Measurements from ENCODE around the gene NFATC2. TPM values are rescaled to one million over a fixed set of nuclear protein-coding genes. Genes with fewer than 3 reads are reported as not detected.
A peak's percentile ranks its signal among the peaks of the same experiment; 100 is the strongest.

Gene NFATC2
- 10 to 100 TPM; 53.3 to 56.9 TPM for total RNA-seq

DNA sequence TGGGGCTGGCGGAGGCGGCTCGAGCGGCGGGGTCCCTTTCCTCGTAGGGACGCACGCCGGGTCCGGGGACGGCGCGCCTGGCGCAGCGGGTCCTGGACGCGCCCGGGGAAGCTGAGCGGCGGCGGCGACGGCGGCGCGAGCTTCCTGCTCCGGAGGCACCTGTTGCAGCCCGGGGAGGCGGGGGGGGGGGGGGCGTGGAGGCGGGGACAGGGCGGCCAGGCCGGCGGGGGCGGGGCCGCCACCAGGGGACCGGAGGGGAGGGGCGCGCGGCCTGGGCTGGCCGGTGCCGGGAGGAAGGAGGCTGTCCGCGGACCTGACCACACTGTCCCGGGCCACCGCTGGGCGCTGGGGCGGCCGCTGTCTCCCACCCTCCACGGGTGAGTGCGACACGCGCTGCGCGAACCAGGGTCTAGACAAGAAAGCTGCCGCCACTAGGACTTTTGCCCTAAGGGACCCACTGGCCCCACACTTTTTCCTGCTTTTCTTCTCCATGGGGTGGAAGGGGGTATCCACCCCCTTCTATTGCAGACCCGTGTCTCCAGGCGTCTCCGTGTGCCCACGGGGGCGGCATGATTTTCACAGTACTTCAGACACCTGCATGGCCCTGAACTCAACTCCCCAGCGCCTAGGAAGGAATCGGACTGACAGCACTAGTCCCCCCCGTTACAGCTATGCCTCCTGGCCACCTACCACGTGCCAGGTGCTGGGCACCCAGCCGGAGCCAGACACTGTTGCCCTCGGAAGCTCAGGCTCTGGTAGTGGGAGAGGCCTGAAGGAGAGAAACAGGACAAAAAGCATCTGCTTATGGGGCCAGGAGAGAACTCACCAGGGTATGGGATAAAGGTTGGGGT lies at the start of gene NFATC2:
NFATC2 (minus strand) TSS at position 149 of the 851 bp plus-strand sequence. CDS start 220 bp downstream, outside the sequence.
- Mint-ChIP-seq H3K4me3 (peak within 1 kb of the TSS; percentile 99), H3K9me3 (no peaks in the 10 kb centered on the region), H3K4me1 (peaks cover 39% of the 10 kb centered on the region), H3K27me3 (peaks cover 39% of the 10 kb centered on the region), H3K36me3 (ENCODE audit: low read depth) (peaks cover 36% of the 10 kb centered on the region), H3K27ac (peak within 1 kb of the TSS; percentile 99)
- POLR2A ChIA-PET, result interaction anchor here (0.7 to 5.4 kb wide), 19 partner anchors 8 to 160 kb away, joined by 3 to 56 read pairs (median 9); no protein-coding TSS in a partner anchor
- CTCF ChIA-PET, result interaction anchor here (1.1 to 3.1 kb wide), 11 partner anchors 12 to 555 kb away, joined by 3 to 27 read pairs (median 7); no protein-coding TSS in a partner anchor
- peak; percentile 60 for DNase-seq

DNA sequence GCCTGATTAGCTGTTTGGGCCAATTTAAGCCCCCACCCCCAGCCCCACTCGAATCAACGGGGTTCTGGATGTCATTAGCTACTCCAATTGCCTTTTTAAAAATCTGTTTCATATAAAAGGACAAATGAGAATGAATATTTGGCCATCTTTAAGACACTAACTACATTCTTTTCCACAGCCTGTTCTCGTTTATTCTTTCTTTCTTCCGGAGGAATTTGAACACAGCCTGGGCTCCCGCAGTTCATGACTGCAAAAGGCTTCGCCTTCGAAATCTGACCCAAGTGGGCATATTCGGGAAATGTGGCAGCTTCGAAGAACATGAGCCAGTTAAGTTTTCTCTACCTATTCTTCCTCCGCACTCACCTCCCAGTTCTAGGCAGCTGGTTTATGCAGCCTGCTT lies 49.4 kb upstream of the NFATC2 start:
- DNase-seq, result no peak
- Mint-ChIP-seq H3K4me1 (peaks cover 22% of the 10 kb centered on the region), H3K4me3 (no peak overlapping the region), H3K27ac (no peak overlapping the region), H3K27me3 (peaks cover 2% of the 10 kb centered on the region), H3K36me3 (ENCODE audit: low read depth) (no peaks in the 10 kb centered on the region), H3K9me3 (no peaks in the 10 kb centered on the region)
- POLR2A ChIA-PET, result no interaction called here
- CTCF ChIA-PET, result interaction anchor here (0.8 kb wide), 1 partner anchor 54 kb away, joined by 3 read pairs; no protein-coding TSS in a partner anchor

DNA sequence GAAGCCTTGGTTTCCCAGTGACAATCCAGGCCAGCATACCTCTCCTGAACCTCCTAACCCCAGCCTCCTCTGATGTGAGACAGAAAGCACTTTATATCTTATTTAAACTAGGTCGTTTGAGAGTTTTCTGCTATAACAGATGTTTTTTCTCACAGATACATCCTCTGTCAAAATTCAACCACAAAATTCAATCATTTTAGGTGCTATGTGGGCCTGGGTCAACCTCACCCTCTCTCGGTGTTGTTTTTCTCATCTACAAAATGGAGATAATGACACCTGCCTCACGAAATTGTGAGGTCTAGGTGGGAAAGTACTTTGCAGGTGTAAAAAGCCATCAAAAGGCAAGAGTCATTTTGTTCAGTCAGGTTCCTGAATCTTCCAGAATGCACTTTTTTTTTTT lies 46.2 kb upstream of the NFATC2 start:
- H3K4me1 Mint-ChIP-seq, result peaks cover 9% of the 10 kb centered on the region
- no peak overlapping the region for H3K4me3 Mint-ChIP-seq
- H3K36me3 Mint-ChIP-seq (ENCODE audit: low read depth), result no peaks in the 10 kb centered on the region
- POLR2A ChIA-PET, result no interaction called here
- H3K27me3 Mint-ChIP-seq, result no peaks in the 10 kb centered on the region
- no peaks in the 10 kb centered on the region for H3K9me3 Mint-ChIP-seq
- H3K27ac Mint-ChIP-seq, result no peak overlapping the region
- CTCF ChIA-PET, result no interaction called here
- no peak for DNase-seq

DNA sequence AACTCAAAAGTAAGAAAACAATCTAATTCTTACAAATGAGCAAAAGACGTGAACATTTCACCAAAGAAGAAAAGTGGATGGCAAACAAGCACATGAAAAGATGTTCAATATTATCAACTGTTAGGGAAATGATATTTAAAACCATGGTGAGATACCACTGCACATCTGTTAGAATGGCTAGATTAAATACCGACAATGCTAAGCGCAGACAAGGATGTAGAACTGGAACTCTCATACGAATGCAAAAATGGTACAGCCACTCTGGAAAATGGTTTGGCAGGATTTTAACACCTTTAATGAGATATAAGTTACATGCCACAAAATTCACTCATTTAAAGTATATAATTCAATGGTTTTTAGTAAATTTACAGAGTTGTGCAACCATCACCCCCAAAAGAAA lies 44.6 kb upstream of the NFATC2 start:
- no peaks in the 10 kb centered on the region for H3K27me3 Mint-ChIP-seq
- H3K9me3 Mint-ChIP-seq, result no peaks in the 10 kb centered on the region
- DNase-seq, result no peak
- H3K27ac Mint-ChIP-seq, result no peak overlapping the region
- H3K36me3 Mint-ChIP-seq (ENCODE audit: low read depth), result no peaks in the 10 kb centered on the region
- ChIA-PET CTCF (interaction anchor here (1.3 kb wide), 1 partner anchor 8 kb away, joined by 5 read pairs; no protein-coding TSS in a partner anchor), POLR2A (no interaction called here)
- peaks cover 10% of the 10 kb centered on the region for H3K4me1 Mint-ChIP-seq
- H3K4me3 Mint-ChIP-seq, result no peak overlapping the region

DNA sequence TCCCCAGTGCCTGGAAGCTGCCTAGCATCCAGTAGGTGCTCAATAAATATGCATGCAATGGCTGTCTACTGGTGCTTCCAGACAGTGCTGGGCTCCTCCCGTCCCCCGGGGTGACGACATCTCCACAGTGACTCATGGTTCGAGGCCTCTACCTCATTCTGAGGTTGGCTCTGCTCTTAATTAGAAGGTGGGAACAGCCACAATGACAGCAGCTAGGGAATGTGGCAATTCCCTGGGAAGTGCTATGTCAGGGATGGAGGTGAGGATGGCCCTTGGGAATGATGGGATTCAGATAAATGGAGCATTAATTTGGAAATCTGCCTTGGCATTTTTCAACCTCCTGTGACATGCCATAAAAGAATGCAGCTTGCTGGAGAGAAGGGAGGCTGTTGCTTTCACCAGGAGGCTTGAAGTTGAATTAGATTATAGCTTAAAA lies 43.5 kb upstream of the NFATC2 start:
- Mint-ChIP-seq H3K9me3 (no peaks in the 10 kb centered on the region), H3K4me1 (peaks cover 10% of the 10 kb centered on the region), H3K36me3 (ENCODE audit: low read depth) (no peaks in the 10 kb centered on the region), H3K27me3 (no peaks in the 10 kb centered on the region), H3K4me3 (no peak overlapping the region), H3K27ac (no peak overlapping the region)
- ChIA-PET POLR2A (no interaction called here), CTCF (interaction anchor here (1.0 to 1.3 kb wide), 2 partner anchors 9 to 214 kb away, joined by 3 to 5 read pairs; no protein-coding TSS in a partner anchor)
- no peak for DNase-seq

DNA sequence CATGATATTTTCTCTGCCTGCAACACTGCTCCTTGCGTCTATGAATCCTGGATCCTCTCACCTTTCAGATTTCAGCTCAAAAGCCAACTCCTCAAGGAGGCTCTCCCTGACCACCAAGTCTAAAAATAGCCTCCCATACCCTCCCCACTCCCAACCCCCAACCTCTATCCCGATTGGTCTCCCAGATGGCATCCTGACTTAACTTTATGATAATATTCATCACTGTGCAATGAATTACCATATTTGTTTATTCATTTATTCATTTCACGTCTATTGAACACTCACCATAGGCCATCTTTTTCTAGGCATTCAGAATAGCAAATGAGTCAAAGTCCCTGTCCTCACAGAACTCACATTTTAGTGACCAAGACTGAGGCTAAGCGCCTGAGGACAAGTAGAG lies 42.6 kb upstream of the NFATC2 start:
- POLR2A ChIA-PET, result no interaction called here
- no peak overlapping the region for H3K27ac Mint-ChIP-seq

DNA sequence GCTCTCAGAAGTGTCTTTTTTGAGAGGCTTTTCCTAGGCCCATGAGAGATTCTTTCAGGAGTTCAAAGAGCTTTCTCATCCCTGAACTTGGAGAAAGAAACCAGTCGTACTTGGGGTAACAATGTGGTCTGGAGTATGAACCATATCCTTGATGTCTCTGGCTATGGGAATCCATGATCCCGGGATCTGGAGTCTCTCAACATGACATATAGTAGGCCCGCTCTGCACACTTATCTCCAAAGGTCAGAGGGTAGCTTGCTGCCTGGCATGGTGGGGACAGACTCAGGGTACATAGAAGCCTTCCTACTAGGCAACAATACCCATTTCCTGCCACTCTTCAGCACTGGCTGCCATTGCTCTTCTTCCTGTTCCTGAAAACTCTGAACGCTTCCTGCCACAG lies 42.2 kb upstream of the NFATC2 start:
- H3K9me3 Mint-ChIP-seq, result no peaks in the 10 kb centered on the region
- DNase-seq, result no peak
- H3K4me1 Mint-ChIP-seq, result peaks cover 10% of the 10 kb centered on the region
- no peak overlapping the region for H3K4me3 Mint-ChIP-seq
- H3K27ac Mint-ChIP-seq, result no peak overlapping the region
- no peaks in the 10 kb centered on the region for H3K27me3 Mint-ChIP-seq
- H3K36me3 Mint-ChIP-seq (ENCODE audit: low read depth), result no peaks in the 10 kb centered on the region
- ChIA-PET POLR2A (no interaction called here), CTCF (no interaction called here)

More for the DNA sequence above, 42.6 kb upstream of the NFATC2 start:
- Mint-ChIP-seq H3K9me3 (no peaks in the 10 kb centered on the region), H3K36me3 (ENCODE audit: low read depth) (no peaks in the 10 kb centered on the region), H3K27me3 (no peaks in the 10 kb centered on the region), H3K4me3 (no peak overlapping the region), H3K4me1 (peaks cover 10% of the 10 kb centered on the region)
- DNase-seq, result no peak
- CTCF ChIA-PET, result no interaction called here

DNA sequence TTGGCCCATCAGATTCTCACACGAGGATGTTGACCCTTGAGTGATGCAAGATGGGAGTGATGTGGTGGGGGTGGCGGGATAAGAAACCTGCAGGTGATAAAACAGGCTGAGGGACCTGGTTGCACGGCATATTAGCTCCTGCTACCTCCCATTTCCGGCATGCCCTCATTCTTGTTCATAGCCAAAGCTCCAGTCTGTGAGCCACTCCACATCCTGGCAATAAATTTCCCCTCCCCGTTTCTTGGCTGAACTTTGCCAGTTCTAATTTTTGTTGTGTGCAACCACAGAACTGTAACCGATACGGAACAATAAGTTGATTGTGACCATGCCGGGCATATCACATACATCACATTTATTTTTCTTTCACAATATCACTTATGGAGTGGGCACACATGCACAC lies 41.6 kb upstream of the NFATC2 start:
- CTCF ChIA-PET, result interaction anchor here (0.7 kb wide), 1 partner anchor 11 kb away, joined by 4 read pairs; no protein-coding TSS in a partner anchor
- H3K27me3 Mint-ChIP-seq, result no peaks in the 10 kb centered on the region
- no peaks in the 10 kb centered on the region for H3K9me3 Mint-ChIP-seq
- peaks cover 10% of the 10 kb centered on the region for H3K4me1 Mint-ChIP-seq
- H3K4me3 Mint-ChIP-seq, result no peak overlapping the region
- H3K36me3 Mint-ChIP-seq (ENCODE audit: low read depth), result no peaks in the 10 kb centered on the region
- POLR2A ChIA-PET, result no interaction called here
- no peak overlapping the region for H3K27ac Mint-ChIP-seq
- no peak for DNase-seq

DNA sequence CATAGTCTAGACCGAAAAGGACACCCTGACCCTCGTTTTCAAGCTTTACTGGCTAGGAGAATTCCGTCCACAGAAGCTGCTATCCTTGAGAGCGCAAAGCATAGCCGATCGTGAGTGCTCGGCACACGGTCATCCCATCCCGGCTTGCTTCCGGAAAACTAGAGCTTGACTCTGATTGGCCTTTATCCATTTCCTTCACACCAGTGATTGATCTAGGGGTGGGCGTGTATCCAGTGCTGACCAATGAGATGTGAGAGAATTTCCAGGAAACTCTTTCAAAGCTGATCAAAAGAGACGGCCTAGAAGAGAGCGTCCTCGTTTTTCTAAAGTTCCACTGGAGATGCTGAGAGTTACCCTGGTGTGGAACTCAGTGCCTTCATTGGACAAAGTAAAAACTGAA lies 41.0 kb upstream of the NFATC2 start:
- Mint-ChIP-seq H3K4me1 (peaks cover 10% of the 10 kb centered on the region), H3K36me3 (ENCODE audit: low read depth) (no peaks in the 10 kb centered on the region)
- POLR2A ChIA-PET, result no interaction called here

DNA sequence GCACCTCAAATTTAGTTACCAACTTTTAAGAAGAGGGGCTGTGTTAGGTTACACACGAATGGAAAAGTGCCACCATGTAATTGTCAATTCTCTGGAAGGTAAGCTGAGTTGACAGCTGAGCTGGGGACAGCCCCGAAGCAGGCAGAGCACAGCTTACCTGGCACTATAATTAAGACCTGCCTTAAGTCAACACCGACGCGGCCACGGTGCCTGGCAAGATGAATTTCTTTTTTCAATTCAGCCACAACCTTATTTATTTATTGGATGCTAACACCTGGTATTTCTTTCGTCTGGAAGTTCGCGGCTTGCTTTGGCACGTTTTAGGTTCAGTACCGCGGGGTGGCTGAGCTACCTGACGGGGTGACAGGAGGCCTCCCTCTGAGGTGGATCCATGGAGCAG lies 40.6 kb upstream of the NFATC2 start:
- DNase-seq, result no peak
- POLR2A ChIA-PET, result no interaction called here
- CTCF ChIA-PET, result no interaction called here
- no peak overlapping the region for H3K27ac Mint-ChIP-seq
- H3K4me3 Mint-ChIP-seq, result no peak overlapping the region
- H3K4me1 Mint-ChIP-seq, result peaks cover 10% of the 10 kb centered on the region
- no peaks in the 10 kb centered on the region for H3K27me3 Mint-ChIP-seq
- no peaks in the 10 kb centered on the region for H3K9me3 Mint-ChIP-seq
- no peaks in the 10 kb centered on the region for H3K36me3 Mint-ChIP-seq (ENCODE audit: low read depth)

More for the DNA sequence above, 41.0 kb upstream of the NFATC2 start:
- Mint-ChIP-seq H3K9me3 (no peaks in the 10 kb centered on the region), H3K27ac (no peak overlapping the region), H3K27me3 (no peaks in the 10 kb centered on the region), H3K4me3 (no peak overlapping the region)
- CTCF ChIA-PET, result interaction anchor here (0.7 kb wide), 1 partner anchor 12 kb away, joined by 4 read pairs; no protein-coding TSS in a partner anchor
- DNase-seq, result no peak

DNA sequence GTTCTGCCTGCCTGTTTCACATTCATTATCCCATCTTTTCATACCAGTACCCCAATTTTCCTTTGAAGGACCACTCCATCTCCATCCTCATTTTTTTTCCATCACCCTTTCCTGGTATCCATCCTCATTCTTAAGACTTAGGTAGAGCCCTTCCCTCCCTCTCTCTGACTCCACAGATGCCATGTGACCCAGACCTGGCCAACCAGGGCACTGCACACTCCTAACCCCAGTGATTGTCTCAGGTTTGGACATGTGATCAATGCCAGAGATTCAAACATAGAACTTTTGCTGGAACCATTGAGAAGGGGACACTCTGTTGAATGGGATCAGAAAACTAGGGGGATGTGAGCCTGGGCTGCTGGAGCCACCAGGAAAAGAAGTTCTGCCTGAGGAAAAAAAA lies 39.1 kb upstream of the NFATC2 start:
- ChIA-PET POLR2A (no interaction called here), CTCF (interaction anchor here (1.1 kb wide), 1 partner anchor 14 kb away, joined by 3 read pairs; no protein-coding TSS in a partner anchor)
- Mint-ChIP-seq H3K9me3 (no peaks in the 10 kb centered on the region), H3K27me3 (no peaks in the 10 kb centered on the region), H3K27ac (no peak overlapping the region), H3K36me3 (ENCODE audit: low read depth) (no peaks in the 10 kb centered on the region), H3K4me1 (peaks cover 10% of the 10 kb centered on the region), H3K4me3 (no peak overlapping the region)
- no peak for DNase-seq

DNA sequence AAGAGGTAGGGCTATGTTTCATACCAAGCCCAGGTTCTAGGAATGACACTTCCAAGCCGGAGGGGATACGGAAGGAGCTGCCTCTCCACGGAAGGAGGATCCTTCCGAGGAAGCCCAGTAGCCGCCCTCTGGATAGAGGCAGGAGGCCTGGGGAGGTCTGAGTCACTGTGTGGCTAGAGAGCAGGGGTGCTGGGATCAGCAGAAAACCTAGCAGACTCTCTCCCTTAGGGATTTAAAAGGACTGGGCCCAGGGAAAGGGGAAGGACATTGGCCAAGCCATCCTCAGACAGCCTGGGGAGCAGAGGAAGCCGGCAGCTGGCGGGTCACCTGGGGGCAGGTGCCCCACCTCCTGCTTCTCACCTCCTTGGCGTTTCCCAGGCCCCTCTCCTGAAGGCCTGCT lies 36.6 kb upstream of the NFATC2 start:
- ChIA-PET CTCF (no interaction called here), POLR2A (no interaction called here)
- H3K4me1 Mint-ChIP-seq, result peaks cover 1% of the 10 kb centered on the region
- no peaks in the 10 kb centered on the region for H3K27me3 Mint-ChIP-seq
- no peak overlapping the region for H3K4me3 Mint-ChIP-seq
- H3K9me3 Mint-ChIP-seq, result no peaks in the 10 kb centered on the region
- H3K27ac Mint-ChIP-seq, result no peak overlapping the region
- no peaks in the 10 kb centered on the region for H3K36me3 Mint-ChIP-seq (ENCODE audit: low read depth)
- DNase-seq, result no peak

DNA sequence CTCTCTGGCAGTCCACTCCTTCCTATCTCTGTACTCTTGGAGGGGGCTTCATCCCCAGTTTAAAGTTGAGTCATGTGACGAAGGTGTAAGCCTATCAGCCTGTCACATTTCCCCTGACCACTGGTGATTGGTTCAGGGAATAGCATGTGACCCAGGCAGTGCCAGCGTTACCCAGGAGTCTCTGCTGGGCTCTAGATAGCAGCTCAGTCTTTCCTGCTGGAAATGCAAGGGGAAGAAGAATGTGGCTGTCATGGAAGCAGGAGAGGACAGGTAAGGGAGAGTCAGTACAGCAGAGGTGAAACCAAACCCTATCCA lies 35.6 kb upstream of the NFATC2 start:
- H3K4me1 Mint-ChIP-seq, result no peaks in the 10 kb centered on the region
- H3K9me3 Mint-ChIP-seq, result no peaks in the 10 kb centered on the region
- POLR2A ChIA-PET, result no interaction called here
- H3K36me3 Mint-ChIP-seq (ENCODE audit: low read depth), result no peaks in the 10 kb centered on the region
- CTCF ChIA-PET, result no interaction called here
- H3K27ac Mint-ChIP-seq, result no peak overlapping the region
- DNase-seq, result no peak
- no peak overlapping the region for H3K4me3 Mint-ChIP-seq
- H3K27me3 Mint-ChIP-seq, result no peaks in the 10 kb centered on the region

Data from activated CD4-positive, alpha-beta memory T cell treated with anti-CD3 and anti-CD28 coated beads, Interleukin-2, amount 10 ng/mL, durations not matched to agents 7 days and 5 days (primary cell).